Lower lobe of right lung (tissue), 2 donors: ENCODE results near the gene ARL6IP1. TPM values are rescaled to one million over a fixed set of nuclear protein-coding genes. Genes with fewer than 3 reads are reported as not detected.
A peak's percentile ranks its signal among the peaks of the same experiment; 100 is the strongest.

Experiments used
- ATAC-seq, 2 donors: fragments of 200-7000 bp; cut with Tn5 transposase; one replicate each; pipeline ENCODE4 v1.9.1; 2020 to 2022; ENCODE audit warnings: mild to moderate bottlenecking in 2 of 2, moderate library complexity in 2 of 2
- DNase-seq: peaks from one replicate; pipeline ENCODE4 v3.0.0-alpha.2; 2020
- H3K27ac ChIP-seq: fragments of 200-600 bp; one replicate; pipeline ENCODE4 v1.8.0; 2022
- H3K27me3 ChIP-seq: fragments of 200-600 bp; one replicate; pipeline ENCODE4 v1.8.0; 2022; ENCODE audit warnings: low read depth
- H3K36me3 ChIP-seq: fragments of 200-600 bp; one replicate; pipeline ENCODE4 v1.8.0; 2022; ENCODE audit warnings: mild to moderate bottlenecking
- H3K4me1 ChIP-seq: fragments of 200-600 bp; one replicate; pipeline ENCODE4 v1.8.0; 2022
- H3K4me3 ChIP-seq: fragments of 200-600 bp; one replicate; pipeline ENCODE4 v1.8.0; 2022; ENCODE audit warnings: mild to moderate bottlenecking
- H3K9me3 ChIP-seq: fragments of 200-600 bp; one replicate; pipeline ENCODE4 v1.8.0; 2022
- intact Hi-C: fragments of 100-400 bp; cut with DNase I; formaldehyde crosslinking; loops from one replicate; pipeline ENCODE4 v1.11.0; 2022
- total RNA-seq: library from RNA; stranded (reverse); fragmentation: NEBNext Ultra II Directional; extraction: Animal tissue kit (Norgen Biotek cat#: 25700); gene quantifications from one replicate; pipeline ENCODE4 v1.2.1, GENCODE V29; 2021
- TF ChIP-seq, protein P1 (sequence below): fragments of 200-600 bp; IDR thresholded peaks from one replicate; pipeline ENCODE4 v1.8.0; 2022; ENCODE audit warnings: antibody characterized with exemption, mild to moderate bottlenecking
- donor health status: DM: no; HTN: yes; CAD: no; lungs with severe emphysema.

The ARL6IP1 gene
- total RNA-seq, 1 donor from 2014 or later: 130 TPM

- TF ChIP-seq, protein P1, sequence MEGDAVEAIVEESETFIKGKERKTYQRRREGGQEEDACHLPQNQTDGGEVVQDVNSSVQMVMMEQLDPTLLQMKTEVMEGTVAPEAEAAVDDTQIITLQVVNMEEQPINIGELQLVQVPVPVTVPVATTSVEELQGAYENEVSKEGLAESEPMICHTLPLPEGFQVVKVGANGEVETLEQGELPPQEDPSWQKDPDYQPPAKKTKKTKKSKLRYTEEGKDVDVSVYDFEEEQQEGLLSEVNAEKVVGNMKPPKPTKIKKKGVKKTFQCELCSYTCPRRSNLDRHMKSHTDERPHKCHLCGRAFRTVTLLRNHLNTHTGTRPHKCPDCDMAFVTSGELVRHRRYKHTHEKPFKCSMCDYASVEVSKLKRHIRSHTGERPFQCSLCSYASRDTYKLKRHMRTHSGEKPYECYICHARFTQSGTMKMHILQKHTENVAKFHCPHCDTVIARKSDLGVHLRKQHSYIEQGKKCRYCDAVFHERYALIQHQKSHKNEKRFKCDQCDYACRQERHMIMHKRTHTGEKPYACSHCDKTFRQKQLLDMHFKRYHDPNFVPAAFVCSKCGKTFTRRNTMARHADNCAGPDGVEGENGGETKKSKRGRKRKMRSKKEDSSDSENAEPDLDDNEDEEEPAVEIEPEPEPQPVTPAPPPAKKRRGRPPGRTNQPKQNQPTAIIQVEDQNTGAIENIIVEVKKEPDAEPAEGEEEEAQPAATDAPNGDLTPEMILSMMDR: no peak
- Histone ChIP-seq H3K4me1 (peaks cover 49% of the 10 kb centered on the region), H3K4me3 (peak overlapping the region; percentile 94), H3K27me3 (no peaks in the 10 kb centered on the region), H3K27ac (peak overlapping the region; percentile 90), H3K36me3 (peaks cover 27% of the 10 kb centered on the region), H3K9me3 (no peaks in the 10 kb centered on the region)
- ATAC-seq: no peak
- intact Hi-C loops: no loop called here
- no peak for DNase-seq
Observed at GRCh38 chr16:18800293-18800692, 1.1 kb downstream of the ARL6IP1 start.

DNA sequence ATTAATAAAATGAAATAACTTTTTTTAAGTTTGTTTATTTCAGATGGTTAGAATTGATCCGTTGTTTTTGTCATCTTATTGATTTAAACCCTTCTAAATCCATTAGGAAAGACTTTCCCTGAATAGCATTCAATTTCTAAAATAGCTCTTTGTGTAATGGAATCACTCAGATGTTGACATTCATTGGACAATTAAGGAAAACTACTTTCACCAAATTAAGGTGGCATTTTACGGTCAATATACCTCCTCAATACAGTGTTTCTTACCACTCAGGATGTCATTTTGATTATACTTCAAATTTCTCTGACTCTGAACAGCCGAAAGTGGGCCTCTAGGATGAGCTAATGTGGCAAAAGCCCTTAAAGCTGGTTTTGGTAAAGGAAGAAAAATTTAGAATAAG is 1.8 kb downstream of the ARL6IP1 start:
- TF ChIP-seq, protein P1: no peak
- Histone ChIP-seq H3K27me3 (no peaks in the 10 kb centered on the region), H3K4me1 (peaks cover 44% of the 10 kb centered on the region), H3K4me3 (peak overlapping the region; percentile 94), H3K27ac (no peak overlapping the region), H3K9me3 (no peaks in the 10 kb centered on the region), H3K36me3 (peaks cover 35% of the 10 kb centered on the region)
- no peak for DNase-seq
- intact Hi-C loops: no loop called here
- ATAC-seq: no peak

DNA sequence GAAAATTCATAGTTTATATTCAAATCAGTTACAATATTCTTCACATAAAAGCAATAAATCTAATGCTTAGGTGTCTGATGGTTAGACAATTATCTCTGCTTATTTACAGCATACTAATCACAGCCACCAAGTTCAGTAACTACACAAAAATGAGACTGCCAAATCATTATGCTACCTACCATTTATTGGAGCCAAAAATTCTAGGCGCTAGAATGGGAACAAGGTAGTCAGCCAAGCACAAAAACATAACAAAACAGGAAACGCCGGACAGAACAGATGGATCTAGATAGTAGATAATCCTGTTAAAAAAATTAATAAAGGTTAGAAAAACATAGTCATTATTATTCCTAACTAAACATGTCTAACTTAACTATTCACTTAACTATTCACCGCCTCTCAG is 3.6 kb downstream of the ARL6IP1 start:
- Histone ChIP-seq H3K27me3 (no peaks in the 10 kb centered on the region), H3K4me1 (peaks cover 26% of the 10 kb centered on the region), H3K27ac (no peak overlapping the region), H3K9me3 (no peaks in the 10 kb centered on the region), H3K36me3 (peaks cover 52% of the 10 kb centered on the region), H3K4me3 (no peak overlapping the region)
- ATAC-seq (no peak), DNase-seq (no peak)
- intact Hi-C loops: no loop called here
- TF ChIP-seq, protein P1: no peak

GRCh38 chr16:18796377-18796776 is 5.0 kb downstream of the ARL6IP1 start:
- no peak overlapping the region for H3K27ac ChIP-seq
- no peak for ATAC-seq
- intact Hi-C loops: no loop called here
- no peak overlapping the region for H3K4me3 ChIP-seq
- TF ChIP-seq, protein P1: no peak
- H3K9me3 ChIP-seq: no peaks in the 10 kb centered on the region
- no peaks in the 10 kb centered on the region for H3K27me3 ChIP-seq
- DNase-seq: no peak
- H3K36me3 ChIP-seq: peaks cover 64% of the 10 kb centered on the region
- peaks cover 17% of the 10 kb centered on the region for H3K4me1 ChIP-seq

- peaks cover 73% of the 10 kb centered on the region for H3K36me3 ChIP-seq
Observed at GRCh38 chr16:18792836-18793433, 8.4 kb downstream of the ARL6IP1 start.

More at GRCh38 chr16:18792836-18793433, 8.4 kb downstream of the ARL6IP1 start:
- DNase-seq (no peak), ATAC-seq (no peak)
- H3K4me3 ChIP-seq: no peak overlapping the region
- peaks cover 22% of the 10 kb centered on the region for H3K4me1 ChIP-seq
- no peak overlapping the region for H3K27ac ChIP-seq
- H3K9me3 ChIP-seq: no peaks in the 10 kb centered on the region
- intact Hi-C loops: no loop called here
- H3K27me3 ChIP-seq: no peaks in the 10 kb centered on the region
- TF ChIP-seq, protein P1: no peak
